DND-41 (cell line): ENCODE measurements around the gene RBFOX2.

ENCODE experiments used
- ATAC-seq: fragments of 200-7000 bp; cut with Tn5 transposase; 3 replicates; pipeline ENCODE4 v1.9.1; 2021; ENCODE audit warnings: low read depth; ENCODE audit not compliant: insufficient read depth
- DNase-seq: peaks from one replicate; pipeline ENCODE4 v3.0.0-alpha.2; 2020
- H2AFZ ChIP-seq: 2 replicates; pipeline ENCODE4 v1.6.0; 2012; ENCODE audit warnings: low read depth, low read length
- H3K27ac ChIP-seq: 2 replicates; pipeline ENCODE4 v1.5.1; 2012; ENCODE audit warnings: low read length, inconsistent platforms
- H3K27me3 ChIP-seq: fragments of 200-600 bp; sonication (generic); 2 replicates; pipeline ENCODE4 v1.6.0; 2012; ENCODE audit warnings: low read length, mild to moderate bottlenecking, inconsistent platforms; ENCODE audit not compliant: insufficient read depth, poor library complexity
- H3K36me3 ChIP-seq: 2 replicates; pipeline ENCODE4 v1.5.1; 2012; ENCODE audit warnings: low read length, inconsistent platforms; ENCODE audit not compliant: insufficient read depth
- H3K4me1 ChIP-seq: 2 replicates; pipeline ENCODE4 v1.5.1; 2012; ENCODE audit warnings: mild to moderate bottlenecking, low read length; ENCODE audit not compliant: insufficient read depth
- H3K4me2 ChIP-seq: 2 replicates; pipeline ENCODE4 v1.6.0; 2012; ENCODE audit warnings: mild to moderate bottlenecking, moderate library complexity, low read length, inconsistent platforms; ENCODE audit not compliant: insufficient read depth
- H3K4me3 ChIP-seq, 2 experiments: fragments of 200-600 bp in 1 of 2; shearing (Covaris generic) in 1 of 2; 2 replicates each; pipeline ENCODE4 v1.5.1; 2012 to 2016; ENCODE audit warnings: inconsistent platforms in 2 of 2, low read length in 2 of 2, mild to moderate bottlenecking in 2 of 2, low read depth in 1 of 2, moderate library complexity in 1 of 2
- H3K79me2 ChIP-seq: 2 replicates; pipeline ENCODE4 v1.6.0; 2012; ENCODE audit warnings: low read length, inconsistent platforms; ENCODE audit not compliant: insufficient read depth
- H3K9ac ChIP-seq: 2 replicates; pipeline ENCODE4 v1.6.0; 2012; ENCODE audit warnings: low read depth, mild to moderate bottlenecking, inconsistent platforms, low read length, moderate library complexity
- H3K9me3 ChIP-seq: 2 replicates; pipeline ENCODE4 v1.5.1; 2012; ENCODE audit warnings: low read length, moderate library complexity, mild to moderate bottlenecking, inconsistent platforms; ENCODE audit not compliant: insufficient read depth, severe bottlenecking
- H4K20me1 ChIP-seq: 2 replicates; pipeline ENCODE4 v1.6.0; 2012; ENCODE audit warnings: low read length; ENCODE audit not compliant: insufficient read depth
- EZH2 ChIP-seq: IDR thresholded peaks from 3 replicates; pipeline ENCODE4 v1.6.1; 2012; ENCODE audit warnings: borderline replicate concordance, low read depth, mild to moderate bottlenecking, moderate library complexity, low read length, inconsistent platforms; ENCODE audit not compliant: severe bottlenecking
- TF ChIP-seq, protein P1 (sequence below): IDR thresholded peaks from 2 replicates; pipeline ENCODE4 v1.5.1; 2012; ENCODE audit warnings: borderline replicate concordance, low read length, moderate library complexity, mild to moderate bottlenecking; ENCODE audit not compliant: poor library complexity, severe bottlenecking; ENCODE audit errors: extremely low read depth

Gene RBFOX2

DNA sequence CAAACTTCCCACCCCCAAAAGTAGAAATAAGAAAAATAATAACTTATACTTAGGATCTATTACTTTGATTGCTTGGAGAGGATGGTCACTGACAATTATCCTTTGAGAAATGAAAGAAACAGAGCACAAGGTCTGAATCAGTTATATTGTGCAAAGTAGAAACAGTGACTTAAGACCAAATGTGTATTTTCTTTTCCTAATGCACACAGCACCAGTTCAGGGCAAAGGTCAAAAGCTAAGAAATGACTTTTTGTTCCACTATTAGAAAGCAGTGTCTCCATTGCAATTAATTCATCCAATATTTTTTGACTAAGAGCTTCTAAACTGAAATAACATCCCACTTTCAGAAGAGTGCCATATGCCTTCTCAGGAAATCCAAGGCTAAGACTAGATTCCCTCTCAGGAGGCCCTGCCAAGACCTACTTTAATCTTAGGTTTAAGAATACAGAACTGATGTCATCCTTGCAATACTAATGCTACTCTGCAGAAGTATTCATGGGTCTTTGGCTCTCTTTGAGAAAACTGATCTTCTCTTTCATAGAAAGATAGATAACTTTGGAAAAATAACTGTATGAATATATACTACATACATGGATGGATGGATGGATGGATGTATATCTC lies 164.0 kb downstream of the RBFOX2 start:
- no peak for ATAC-seq
- Histone ChIP-seq H3K27ac (no peak overlapping the region), H3K9me3 (no peaks in the 10 kb centered on the region), H3K79me2 (no peaks in the 10 kb centered on the region), H3K4me1 (no peaks in the 10 kb centered on the region), H3K36me3 (no peaks in the 10 kb centered on the region), H3K27me3 (peaks cover 7% of the 10 kb centered on the region), H4K20me1 (no peaks in the 10 kb centered on the region; the same call in 1 of the 2 replicates), H2AFZ (no peak overlapping the region), H3K4me3 (no peak overlapping the region), H3K9ac (no peak overlapping the region), H3K4me2 (no peak overlapping the region)
- TF ChIP-seq, protein P1, sequence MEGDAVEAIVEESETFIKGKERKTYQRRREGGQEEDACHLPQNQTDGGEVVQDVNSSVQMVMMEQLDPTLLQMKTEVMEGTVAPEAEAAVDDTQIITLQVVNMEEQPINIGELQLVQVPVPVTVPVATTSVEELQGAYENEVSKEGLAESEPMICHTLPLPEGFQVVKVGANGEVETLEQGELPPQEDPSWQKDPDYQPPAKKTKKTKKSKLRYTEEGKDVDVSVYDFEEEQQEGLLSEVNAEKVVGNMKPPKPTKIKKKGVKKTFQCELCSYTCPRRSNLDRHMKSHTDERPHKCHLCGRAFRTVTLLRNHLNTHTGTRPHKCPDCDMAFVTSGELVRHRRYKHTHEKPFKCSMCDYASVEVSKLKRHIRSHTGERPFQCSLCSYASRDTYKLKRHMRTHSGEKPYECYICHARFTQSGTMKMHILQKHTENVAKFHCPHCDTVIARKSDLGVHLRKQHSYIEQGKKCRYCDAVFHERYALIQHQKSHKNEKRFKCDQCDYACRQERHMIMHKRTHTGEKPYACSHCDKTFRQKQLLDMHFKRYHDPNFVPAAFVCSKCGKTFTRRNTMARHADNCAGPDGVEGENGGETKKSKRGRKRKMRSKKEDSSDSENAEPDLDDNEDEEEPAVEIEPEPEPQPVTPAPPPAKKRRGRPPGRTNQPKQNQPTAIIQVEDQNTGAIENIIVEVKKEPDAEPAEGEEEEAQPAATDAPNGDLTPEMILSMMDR, result no peak
- no peak for TF ChIP-seq EZH2
- DNase-seq, result no peak

- H4K20me1 ChIP-seq, result no peaks in the 10 kb centered on the region; the same call in 1 of the 2 replicates
- TF ChIP-seq, protein P1, result no peak
- TF ChIP-seq EZH2, result no peak
These were observed 165.2 kb downstream of the RBFOX2 start for GRCh38 chr22:35863432-35863831.

DNA sequence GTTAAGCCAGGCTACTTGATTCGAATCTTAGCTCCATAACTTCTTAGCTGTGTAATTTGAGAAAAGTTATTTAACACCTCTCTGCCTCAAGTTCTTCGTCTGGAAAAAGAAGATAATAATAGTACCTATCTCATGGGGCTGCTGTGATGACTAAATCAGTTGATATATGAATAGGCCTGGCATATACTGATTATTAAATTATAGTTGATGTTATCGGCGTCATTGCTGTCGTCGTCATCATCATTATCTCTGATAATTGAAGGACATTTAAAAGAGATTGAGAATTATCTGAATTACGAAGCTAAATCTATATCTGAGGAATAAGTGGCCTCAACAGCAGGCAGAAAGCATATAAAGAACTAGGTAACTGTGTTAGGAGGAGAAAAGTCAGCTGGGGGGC lies 165.9 kb downstream of the RBFOX2 start:
- no peaks in the 10 kb centered on the region for H3K9me3 ChIP-seq
- no peak overlapping the region for H3K4me2 ChIP-seq
- H2AFZ ChIP-seq, result no peak overlapping the region
- no peak overlapping the region for H3K9ac ChIP-seq
- peaks cover 7% of the 10 kb centered on the region for H3K27me3 ChIP-seq
- TF ChIP-seq, protein P1, result no peak
- TF ChIP-seq EZH2, result no peak
- H3K4me3 ChIP-seq, result no peak overlapping the region
- H4K20me1 ChIP-seq, result no peaks in the 10 kb centered on the region; the same call in 1 of the 2 replicates
- no peaks in the 10 kb centered on the region for H3K4me1 ChIP-seq
- no peak for ATAC-seq
- no peaks in the 10 kb centered on the region for H3K36me3 ChIP-seq
- no peaks in the 10 kb centered on the region for H3K79me2 ChIP-seq
- no peak overlapping the region for H3K27ac ChIP-seq
- DNase-seq, result no peak

More at GRCh38 chr22:35863432-35863831, 165.2 kb downstream of the RBFOX2 start:
- Histone ChIP-seq H3K9ac (no peak overlapping the region), H3K36me3 (no peaks in the 10 kb centered on the region), H3K79me2 (no peaks in the 10 kb centered on the region), H3K4me1 (no peaks in the 10 kb centered on the region), H3K4me2 (no peak overlapping the region), H2AFZ (no peak overlapping the region), H3K4me3 (no peak overlapping the region), H3K27me3 (peaks cover 7% of the 10 kb centered on the region), H3K9me3 (no peaks in the 10 kb centered on the region), H3K27ac (no peak overlapping the region)
- ATAC-seq (no peak), DNase-seq (no peak)
